ENCODE measurements around the gene SYT15.
"Not testable (repeated sequence)": the region's sequence is repeated elsewhere in the genome, so short reads cannot be mapped to it uniquely, and the experiment has no call there.

SYT15 gene

DNA sequence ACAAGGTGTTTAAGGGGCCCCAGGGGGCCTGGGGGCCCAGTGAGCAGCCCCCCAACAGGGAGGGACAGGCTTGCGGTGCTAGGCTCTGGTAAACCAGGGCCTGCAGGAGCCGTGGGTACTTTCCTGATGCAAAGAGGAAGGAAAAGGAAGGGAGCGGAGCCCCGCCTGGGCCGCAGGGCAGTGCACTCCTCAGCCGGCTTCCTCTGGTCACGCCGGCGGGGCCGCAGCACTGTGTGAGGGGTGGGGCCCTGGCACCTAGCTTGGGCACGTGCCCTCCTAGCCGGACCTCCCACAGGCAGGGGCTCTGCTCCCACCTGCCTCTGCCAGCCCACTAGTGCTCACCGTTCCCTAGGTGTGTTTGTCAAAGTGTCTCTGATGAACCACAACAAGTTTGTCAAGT is 6.3 kb downstream of the SYT15 start:
- not testable (repeated sequence) for H3K4me3 ChIP-seq (ENCODE audit: low read length)

DNA sequence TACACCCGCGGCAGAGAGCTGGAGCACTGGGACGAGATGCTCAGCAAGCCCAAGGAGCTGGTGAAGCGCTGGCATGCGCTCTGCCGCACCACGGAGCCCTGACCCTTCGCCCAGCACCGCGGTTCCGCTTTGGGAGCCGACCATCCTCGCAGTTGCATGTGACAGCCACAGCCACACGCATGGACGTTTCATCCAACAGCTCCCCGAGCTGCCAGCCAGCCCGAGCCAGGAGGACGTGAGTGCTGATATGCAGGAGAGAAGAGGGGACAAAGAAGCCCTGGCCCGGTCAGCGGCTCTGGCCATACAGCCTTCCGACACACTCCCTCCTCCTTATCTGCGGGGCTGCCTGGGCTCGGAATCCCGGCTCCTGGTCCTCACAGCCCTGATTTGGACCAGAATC is 8.6 kb downstream of the SYT15 start:
- H3K27ac ChIP-seq (ENCODE audit: low read length): not testable (repeated sequence)

More for the DNA sequence above, 6.3 kb downstream of the SYT15 start:
- H3K4me1 ChIP-seq (ENCODE audit: insufficient read depth, low read length); H3K9me3 ChIP-seq (ENCODE audit: insufficient read depth, low read depth, low read length); H3K9ac ChIP-seq (ENCODE audit: low read depth, low read length); H3K36me3 ChIP-seq (ENCODE audit: insufficient read depth, low read depth, low read length); H3K27me3 ChIP-seq (ENCODE audit: insufficient read depth, low read length); H3K27ac ChIP-seq (ENCODE audit: low read length): not testable (repeated sequence)

DNA sequence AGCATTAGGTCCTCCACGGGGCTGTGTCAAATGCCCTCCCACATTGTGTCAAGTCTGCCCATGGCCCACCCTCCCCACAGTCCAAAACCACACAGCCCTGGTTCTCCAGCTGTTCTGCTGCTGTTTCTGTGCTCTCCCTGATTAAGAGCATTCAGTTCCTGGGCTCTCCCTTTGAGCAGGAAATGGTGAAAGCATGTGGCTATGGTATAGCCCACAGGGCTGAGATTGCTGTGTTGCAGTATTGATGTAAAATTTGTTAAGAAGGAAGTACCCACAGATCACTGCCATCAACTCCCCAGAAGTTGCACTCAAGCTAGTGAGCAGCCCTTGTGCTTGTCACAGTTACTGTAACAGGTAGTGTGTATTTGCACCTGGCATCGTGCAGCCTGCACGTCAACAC is 9.3 kb downstream of the SYT15 start:
- H3K9me3 ChIP-seq (ENCODE audit: insufficient read depth, low read depth, low read length); H3K9ac ChIP-seq (ENCODE audit: low read depth, low read length); H3K27me3 ChIP-seq (ENCODE audit: insufficient read depth, low read length); H3K4me1 ChIP-seq (ENCODE audit: insufficient read depth, low read length); H3K27ac ChIP-seq (ENCODE audit: low read length); H3K4me3 ChIP-seq (ENCODE audit: low read length); H3K36me3 ChIP-seq (ENCODE audit: insufficient read depth, low read depth, low read length): not testable (repeated sequence)

More for the DNA sequence above, 8.6 kb downstream of the SYT15 start:
- H3K4me3 ChIP-seq (ENCODE audit: low read length); H3K36me3 ChIP-seq (ENCODE audit: insufficient read depth, low read depth, low read length); H3K4me1 ChIP-seq (ENCODE audit: insufficient read depth, low read length); H3K9ac ChIP-seq (ENCODE audit: low read depth, low read length); H3K9me3 ChIP-seq (ENCODE audit: insufficient read depth, low read depth, low read length); H3K27me3 ChIP-seq (ENCODE audit: insufficient read depth, low read length): not testable (repeated sequence)

DNA sequence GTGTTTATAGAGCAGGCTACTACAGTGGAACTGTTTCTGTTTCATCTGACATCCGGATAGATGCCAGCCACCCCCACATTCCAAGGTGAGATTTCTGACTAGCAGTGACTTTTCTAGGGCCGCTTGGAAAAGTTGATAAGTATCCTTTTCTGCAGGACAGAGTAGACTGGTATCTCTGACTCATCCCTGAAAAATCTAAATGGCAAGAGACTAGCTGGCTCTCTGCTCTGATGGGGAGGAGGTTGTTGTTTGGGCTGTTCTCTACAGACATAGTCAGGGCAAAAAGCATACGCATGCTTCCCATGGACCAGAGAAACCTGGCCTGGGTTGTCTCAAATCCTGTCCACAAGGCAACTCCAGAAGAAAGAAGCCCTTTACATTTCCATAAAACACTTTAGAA is 10.7 kb downstream of the SYT15 start:
- H3K4me1 ChIP-seq (ENCODE audit: insufficient read depth, low read length); H3K9me3 ChIP-seq (ENCODE audit: insufficient read depth, low read depth, low read length); H3K4me3 ChIP-seq (ENCODE audit: low read length); H3K27ac ChIP-seq (ENCODE audit: low read length); H3K9ac ChIP-seq (ENCODE audit: low read depth, low read length); H3K27me3 ChIP-seq (ENCODE audit: insufficient read depth, low read length); H3K36me3 ChIP-seq (ENCODE audit: insufficient read depth, low read depth, low read length): not testable (repeated sequence)

DNA sequence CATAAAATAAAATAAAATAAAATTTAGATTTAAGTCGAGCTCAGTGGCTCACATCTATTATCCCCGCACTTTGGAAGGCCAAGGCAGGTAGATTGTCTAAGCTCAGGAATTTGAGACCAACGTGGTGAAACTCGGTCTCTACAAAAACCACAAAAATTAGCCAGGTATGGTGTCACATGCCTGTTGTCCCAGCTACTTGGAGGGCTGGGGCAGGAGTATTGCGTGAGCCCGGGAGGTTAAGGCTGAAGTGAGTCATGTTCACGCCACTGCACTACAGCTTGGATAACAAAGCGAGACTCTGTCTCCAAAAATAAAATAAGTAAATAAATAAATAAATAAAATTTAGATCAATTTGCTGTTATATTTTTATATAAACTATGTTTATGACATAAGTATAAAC is 12.1 kb downstream of the SYT15 start:
- not testable (repeated sequence) for H3K9ac ChIP-seq (ENCODE audit: low read depth, low read length); H3K27me3 ChIP-seq (ENCODE audit: insufficient read depth, low read length); H3K4me1 ChIP-seq (ENCODE audit: insufficient read depth, low read length); H3K9me3 ChIP-seq (ENCODE audit: insufficient read depth, low read depth, low read length); H3K4me3 ChIP-seq (ENCODE audit: low read length); H3K27ac ChIP-seq (ENCODE audit: low read length); H3K36me3 ChIP-seq (ENCODE audit: insufficient read depth, low read depth, low read length)

DNA sequence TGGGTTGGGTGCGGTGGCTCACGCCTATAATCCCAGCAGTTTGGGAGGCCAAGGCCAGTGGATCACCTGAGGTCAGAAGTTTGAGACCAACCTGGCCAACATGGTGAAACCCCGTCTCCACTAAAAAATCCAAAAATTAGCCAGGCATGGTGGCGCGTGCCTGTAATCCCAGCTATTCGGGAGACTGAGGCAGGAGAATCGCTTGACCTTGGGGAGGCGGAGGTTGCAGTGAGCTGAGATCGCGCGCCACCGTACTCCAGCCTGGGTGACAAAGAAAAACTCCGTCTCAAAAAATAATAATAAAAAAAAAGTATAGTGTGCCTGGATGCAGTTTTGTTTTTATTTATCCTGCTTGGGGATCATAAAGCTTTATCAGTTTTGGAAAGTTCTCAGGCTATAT is 14.4 kb downstream of the SYT15 start:
- not testable (repeated sequence) for H3K9me3 ChIP-seq (ENCODE audit: insufficient read depth, low read depth, low read length); H3K4me3 ChIP-seq (ENCODE audit: low read length); H3K4me1 ChIP-seq (ENCODE audit: insufficient read depth, low read length); H3K27me3 ChIP-seq (ENCODE audit: insufficient read depth, low read length); H3K27ac ChIP-seq (ENCODE audit: low read length); H3K9ac ChIP-seq (ENCODE audit: low read depth, low read length); H3K36me3 ChIP-seq (ENCODE audit: insufficient read depth, low read depth, low read length)

DNA sequence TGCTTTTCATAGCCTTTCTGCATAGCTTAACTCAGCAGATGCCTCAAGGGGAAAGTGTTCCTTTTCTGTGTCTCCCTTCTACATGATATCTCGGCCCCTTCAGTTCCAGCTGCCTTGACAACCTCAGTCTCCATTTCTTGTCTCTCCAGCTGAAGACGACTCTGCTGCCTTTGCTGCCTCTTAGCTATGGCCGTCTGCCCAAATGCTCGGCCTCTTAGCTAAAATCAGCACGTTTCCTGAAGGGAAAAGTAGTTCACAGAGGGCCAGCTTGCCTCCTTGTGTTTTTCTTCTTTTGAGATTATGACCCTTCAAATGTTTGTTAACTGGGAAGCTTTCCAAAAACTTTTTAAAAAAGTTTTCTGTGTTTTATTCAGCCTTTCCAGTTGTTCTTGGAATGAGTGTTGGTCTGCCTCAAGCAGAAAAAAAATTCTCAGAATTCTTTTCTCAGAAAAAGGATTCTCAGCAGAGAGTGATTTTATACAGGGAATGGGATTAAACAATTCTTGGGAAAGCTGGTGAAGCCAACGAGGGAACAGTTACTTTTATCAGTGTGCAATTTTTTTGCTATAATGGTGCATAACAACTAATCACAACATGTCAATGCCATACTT is 15.6 kb downstream of the SYT15 start:
- not testable (repeated sequence) for H3K9me3 ChIP-seq (ENCODE audit: insufficient read depth, low read depth, low read length); H3K9ac ChIP-seq (ENCODE audit: low read depth, low read length); H3K36me3 ChIP-seq (ENCODE audit: insufficient read depth, low read depth, low read length); H3K27ac ChIP-seq (ENCODE audit: low read length); H3K27me3 ChIP-seq (ENCODE audit: insufficient read depth, low read length); H3K4me3 ChIP-seq (ENCODE audit: low read length); H3K4me1 ChIP-seq (ENCODE audit: insufficient read depth, low read length)

DNA sequence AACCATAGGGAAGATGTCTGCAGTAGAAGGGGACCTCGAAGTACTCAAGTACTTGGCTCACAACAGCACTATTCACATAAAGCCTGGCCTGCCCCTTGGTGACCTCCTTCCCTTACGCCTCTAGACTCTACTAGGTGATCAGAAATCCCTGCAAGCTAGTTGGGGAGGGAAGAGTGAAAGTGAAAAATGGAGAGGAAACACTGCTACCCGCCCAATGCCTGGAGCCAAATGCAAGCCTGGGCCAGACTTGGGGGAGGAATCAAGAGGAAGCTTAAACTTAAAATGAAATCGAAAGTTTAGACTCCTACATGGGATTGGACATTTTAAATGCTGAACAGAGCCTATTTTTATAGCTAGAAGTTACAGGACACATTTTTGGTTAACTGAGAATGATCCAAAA is 17.6 kb downstream of the SYT15 start:
- not testable (repeated sequence) for H3K4me1 ChIP-seq (ENCODE audit: insufficient read depth, low read length); H3K4me3 ChIP-seq (ENCODE audit: low read length); H3K9me3 ChIP-seq (ENCODE audit: insufficient read depth, low read depth, low read length); H3K27me3 ChIP-seq (ENCODE audit: insufficient read depth, low read length); H3K9ac ChIP-seq (ENCODE audit: low read depth, low read length); H3K36me3 ChIP-seq (ENCODE audit: insufficient read depth, low read depth, low read length); H3K27ac ChIP-seq (ENCODE audit: low read length)

DNA sequence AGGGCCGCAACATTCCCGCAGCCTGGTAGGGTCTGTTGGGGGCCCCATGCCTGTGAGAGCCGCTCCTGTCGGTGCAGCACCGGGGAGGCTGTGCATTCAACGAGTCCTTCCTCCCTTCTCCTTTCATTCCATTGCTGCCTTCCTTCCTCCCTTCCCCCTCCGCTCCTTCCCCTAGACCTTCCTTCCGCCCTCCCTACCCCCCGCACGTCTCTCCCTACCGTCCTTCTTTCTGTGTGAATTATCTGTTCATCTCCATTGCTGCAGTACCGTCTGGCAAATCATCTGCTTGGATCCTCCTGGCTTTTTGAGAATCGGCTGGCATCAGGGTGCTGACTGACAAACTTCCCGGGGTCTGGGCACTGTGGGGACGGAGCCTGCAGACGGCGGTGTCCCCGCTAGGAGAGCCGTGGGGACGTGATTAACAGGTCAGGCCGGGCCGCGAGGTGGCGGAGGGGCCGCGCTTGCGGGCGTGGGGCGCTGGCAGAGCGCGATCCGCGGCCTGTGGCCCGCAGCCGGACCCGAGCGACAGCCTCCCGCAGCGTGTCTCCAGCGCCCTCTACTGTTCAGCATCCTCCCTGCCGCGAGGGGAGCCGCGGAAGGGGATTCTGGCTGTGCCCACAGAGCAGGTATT is 18.8 kb downstream of the SYT15 start:
- not testable (repeated sequence) for H3K36me3 ChIP-seq (ENCODE audit: insufficient read depth, low read depth, low read length); H3K4me1 ChIP-seq (ENCODE audit: insufficient read depth, low read length); H3K27me3 ChIP-seq (ENCODE audit: insufficient read depth, low read length); H3K9me3 ChIP-seq (ENCODE audit: insufficient read depth, low read depth, low read length); H3K9ac ChIP-seq (ENCODE audit: low read depth, low read length); H3K27ac ChIP-seq (ENCODE audit: low read length)
- H3K4me3 ChIP-seq (ENCODE audit: low read length): peak overlapping the region; percentile 47

DNA sequence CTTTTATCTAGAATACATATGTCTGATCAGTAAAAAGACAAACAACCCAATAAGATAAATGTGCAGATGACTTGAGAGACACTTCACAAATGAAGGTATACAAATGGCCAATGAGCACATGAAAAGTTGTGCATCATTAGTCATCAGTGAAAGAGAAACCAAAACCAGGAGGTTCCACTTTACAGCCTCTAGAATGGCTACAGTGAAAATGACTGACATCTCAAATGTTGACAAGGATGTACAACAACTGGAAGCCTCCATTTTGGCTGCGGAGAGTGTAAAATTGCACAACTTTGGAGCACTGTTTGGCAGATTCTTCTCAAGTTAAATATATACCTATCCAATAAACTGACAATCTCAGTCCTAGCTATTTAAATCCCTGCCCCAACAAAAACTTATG is 21.6 kb downstream of the SYT15 start:
- H3K36me3 ChIP-seq (ENCODE audit: insufficient read depth, low read depth, low read length); H3K9me3 ChIP-seq (ENCODE audit: insufficient read depth, low read depth, low read length); H3K4me1 ChIP-seq (ENCODE audit: insufficient read depth, low read length); H3K4me3 ChIP-seq (ENCODE audit: low read length); H3K27ac ChIP-seq (ENCODE audit: low read length); H3K9ac ChIP-seq (ENCODE audit: low read depth, low read length); H3K27me3 ChIP-seq (ENCODE audit: insufficient read depth, low read length): not testable (repeated sequence)

DNA sequence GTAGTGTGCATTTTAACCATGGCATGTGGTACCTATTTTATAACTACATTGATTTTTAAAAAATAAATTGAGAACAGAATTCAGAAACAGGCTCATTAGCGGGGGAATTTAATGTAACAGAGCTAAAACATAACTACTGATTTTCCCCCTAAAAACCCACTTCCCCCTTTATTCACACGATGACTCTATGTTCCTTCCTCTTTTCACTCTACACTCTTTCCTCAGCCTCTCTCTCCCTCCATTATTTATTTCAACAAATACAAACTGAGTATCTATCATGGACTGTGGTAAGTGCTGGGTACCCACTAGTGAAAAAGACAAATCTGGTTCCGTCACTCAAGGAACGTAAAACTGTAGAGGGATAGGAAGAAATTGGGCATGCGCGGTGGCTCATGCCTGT is 36.6 kb downstream of the SYT15 start:
- H3K4me3 ChIP-seq (ENCODE audit: low read length); H3K27me3 ChIP-seq (ENCODE audit: insufficient read depth, low read length); H3K9ac ChIP-seq (ENCODE audit: low read depth, low read length); H3K36me3 ChIP-seq (ENCODE audit: insufficient read depth, low read depth, low read length); H3K4me1 ChIP-seq (ENCODE audit: insufficient read depth, low read length); H3K9me3 ChIP-seq (ENCODE audit: insufficient read depth, low read depth, low read length); H3K27ac ChIP-seq (ENCODE audit: low read length): not testable (repeated sequence)

DNA sequence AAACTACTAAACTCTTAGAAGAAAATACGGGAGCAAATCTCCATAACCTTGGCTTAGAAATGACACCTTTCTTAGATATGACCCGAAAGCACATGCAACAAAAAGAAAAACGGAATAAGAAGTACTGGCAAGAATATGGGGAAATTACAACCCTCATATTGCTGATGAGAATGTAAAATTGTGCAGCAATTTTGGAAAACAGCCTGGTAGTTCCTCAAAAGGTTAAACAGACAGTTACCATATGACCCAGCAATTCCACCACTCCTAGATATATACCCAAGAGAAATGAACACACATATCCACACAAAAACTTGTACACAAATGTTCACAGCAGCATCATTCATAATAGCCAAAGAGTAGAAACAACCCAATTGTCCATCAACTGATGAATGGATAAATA is 37.3 kb downstream of the SYT15 start:
- H3K27ac ChIP-seq (ENCODE audit: low read length); H3K9me3 ChIP-seq (ENCODE audit: insufficient read depth, low read depth, low read length); H3K27me3 ChIP-seq (ENCODE audit: insufficient read depth, low read length); H3K36me3 ChIP-seq (ENCODE audit: insufficient read depth, low read depth, low read length); H3K4me3 ChIP-seq (ENCODE audit: low read length); H3K4me1 ChIP-seq (ENCODE audit: insufficient read depth, low read length); H3K9ac ChIP-seq (ENCODE audit: low read depth, low read length): not testable (repeated sequence)

DNA sequence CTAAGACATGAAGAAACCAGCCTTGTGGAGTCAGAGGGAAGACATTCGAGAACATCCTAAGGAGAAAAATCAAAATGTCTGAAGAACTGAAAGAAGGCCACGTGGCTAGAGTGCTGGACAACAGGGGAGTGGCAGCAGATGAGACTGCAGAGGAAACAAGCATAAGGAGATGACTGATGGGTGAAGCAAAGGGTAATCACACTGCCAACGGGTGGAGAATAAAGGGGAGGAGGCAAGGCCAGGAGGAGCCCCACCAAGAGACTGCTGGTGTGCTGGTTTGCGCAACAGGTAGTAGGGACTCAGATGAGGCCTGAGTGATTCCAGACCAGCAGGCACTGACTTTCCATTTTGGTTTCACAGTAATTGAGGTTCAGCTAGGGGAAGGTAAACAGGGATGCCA is 38.2 kb downstream of the SYT15 start:
- not testable (repeated sequence) for H3K27ac ChIP-seq (ENCODE audit: low read length); H3K4me3 ChIP-seq (ENCODE audit: low read length); H3K36me3 ChIP-seq (ENCODE audit: insufficient read depth, low read depth, low read length); H3K9me3 ChIP-seq (ENCODE audit: insufficient read depth, low read depth, low read length); H3K4me1 ChIP-seq (ENCODE audit: insufficient read depth, low read length); H3K27me3 ChIP-seq (ENCODE audit: insufficient read depth, low read length); H3K9ac ChIP-seq (ENCODE audit: low read depth, low read length)
